HCT116 (cell line): Measurements from ENCODE around the gene MSMP.

Experiments used
- CTCF ChIP-seq, 3 experiments: fragments of 200-600 bp in 1 of 3; sonication (generic) in 1 of 3; IDR thresholded peaks in 2 of 3; conservative IDR thresholded peaks in 1 of 3; 2 replicates each; pipeline ENCODE4 v1.5.1; 2012 to 2017; ENCODE audit warnings: low read depth in 2 of 3, low read length in 2 of 3, antibody characterized with exemption in 1 of 3, borderline replicate concordance in 1 of 3, control low read depth in 1 of 3, mild to moderate bottlenecking in 1 of 3, mixed read lengths in 1 of 3, mixed run types in 1 of 3, moderate library complexity in 1 of 3; ENCODE audit not compliant: insufficient read depth in 1 of 3
- EZH2 ChIP-seq: fragments of 200-600 bp; sonication (generic); IDR thresholded peaks from 2 replicates; pipeline ENCODE4 v1.6.1; 2017; ENCODE audit warnings: antibody characterized with exemption, mixed run types
- EZH2phosphoT487 ChIP-seq: fragments of 200-600 bp; IDR thresholded peaks from 2 replicates; pipeline ENCODE4 v1.6.1; 2018; ENCODE audit warnings: antibody characterized with exemption, borderline replicate concordance
- JUND ChIP-seq: IDR thresholded peaks from 2 replicates; pipeline ENCODE4 v1.6.1; 2012
- POLR2A ChIP-seq: IDR thresholded peaks from 2 replicates; pipeline ENCODE4 v1.7.0; 2011; ENCODE audit warnings: borderline replicate concordance; ENCODE audit not compliant: insufficient read depth, insufficient read length; ENCODE audit errors: extremely low read depth
- POLR2AphosphoS5 ChIP-seq: IDR thresholded peaks from 2 replicates; pipeline ENCODE4 v1.6.1; 2011; ENCODE audit warnings: mild to moderate bottlenecking, low read depth, low read length, moderate library complexity
- RAD21 ChIP-seq: IDR thresholded peaks from 2 replicates; pipeline ENCODE4 v1.6.1; 2012; ENCODE audit warnings: low read depth, mild to moderate bottlenecking
- REST ChIP-seq: IDR thresholded peaks from 2 replicates; pipeline ENCODE4 v1.6.1; 2012; ENCODE audit warnings: low read depth
- SP1 ChIP-seq: IDR thresholded peaks from 2 replicates; pipeline ENCODE4 v1.6.1; 2012; ENCODE audit warnings: low read depth
- SRF ChIP-seq: IDR thresholded peaks from 2 replicates; pipeline ENCODE4 v1.6.1; 2012; ENCODE audit warnings: low read depth
- YY1 ChIP-seq: IDR thresholded peaks from 2 replicates; pipeline ENCODE4 v1.6.1; 2011; ENCODE audit warnings: low read length, low read depth, moderate library complexity, mild to moderate bottlenecking; ENCODE audit not compliant: insufficient replicate concordance; ENCODE audit errors: extremely low read depth
- ZNF274 ChIP-seq: fragments of 200-500 bp; sonication (Bioruptor generic); IDR thresholded peaks from 2 replicates; pipeline ENCODE4 v1.6.1; 2014; ENCODE audit warnings: mild to moderate bottlenecking, low read depth, low read length, inconsistent platforms

- TF ChIP-seq CTCF (IDR thresholded peaks at IDR 0.05 in 2 of 3, conservative IDR thresholded peaks at IDR 0.05 in 1 of 3; ENCODE audit: borderline replicate concordance in 1 of 3, insufficient read depth in 1 of 3, low read depth in 2 of 3, low read length in 2 of 3), result no peak
- TF ChIP-seq POLR2AphosphoS5, result no peak
- TF ChIP-seq EZH2phosphoT487, result no peak
- TF ChIP-seq REST, result no peak
- TF ChIP-seq POLR2A, result peak; percentile 5
- TF ChIP-seq SRF, result no peak
- no peak for TF ChIP-seq RAD21
- no peak for TF ChIP-seq EZH2
- no peak for TF ChIP-seq YY1
- TF ChIP-seq JUND, result no peak
- no peak for TF ChIP-seq SP1
- no peak for TF ChIP-seq ZNF274
These were observed 5.7 kb downstream of the MSMP start for GRCh38 chr9:35748242-35748857.
